DOHH2 (cell line): ENCODE measurements around the gene SLC44A1.
A peak's percentile ranks its signal among the peaks of the same experiment; 100 is the strongest.

Experiments used
- H3F3A ChIP-seq: fragments of 200-600 bp; sonication (generic), shearing (Covaris generic); 2 replicates; pipeline ENCODE4 v1.6.0; 2016; ENCODE audit warnings: antibody characterized with exemption, mild to moderate bottlenecking; ENCODE audit not compliant: control insufficient read depth, insufficient read depth
- H3K27ac ChIP-seq: fragments of 200-600 bp; sonication (generic); 2 replicates; pipeline ENCODE4 v1.5.1; 2014; ENCODE audit warnings: low read depth, mild to moderate bottlenecking, low read length, moderate library complexity
- H3K27me3 ChIP-seq: fragments of 200-600 bp; sonication (generic); 2 replicates; pipeline ENCODE4 v1.6.1; 2014; ENCODE audit warnings: mild to moderate bottlenecking, low read length, mixed read lengths; ENCODE audit not compliant: control insufficient read depth
- H3K36me3 ChIP-seq: fragments of 200-600 bp; sonication (generic); 2 replicates; pipeline ENCODE4 v1.6.1; 2014; ENCODE audit warnings: mild to moderate bottlenecking, low read length, moderate library complexity, mixed read lengths; ENCODE audit not compliant: control insufficient read depth
- H3K4me1 ChIP-seq: fragments of 200-600 bp; sonication (generic); 2 replicates; pipeline ENCODE4 v1.6.1; 2014; ENCODE audit warnings: mild to moderate bottlenecking, low read length, mixed read lengths; ENCODE audit not compliant: control insufficient read depth
- H3K4me2 ChIP-seq: fragments of 200-600 bp; sonication (generic); 2 replicates; pipeline ENCODE4 v1.6.0; 2014; ENCODE audit warnings: mild to moderate bottlenecking, low read length, moderate library complexity
- H3K4me3 ChIP-seq: fragments of 200-600 bp; sonication (generic); 2 replicates; pipeline ENCODE4 v1.5.1; 2014; ENCODE audit warnings: mild to moderate bottlenecking, low read length, mixed read lengths
- H3K79me2 ChIP-seq: fragments of 200-600 bp; sonication (generic); 2 replicates; pipeline ENCODE4 v1.6.1; 2014; ENCODE audit warnings: mild to moderate bottlenecking, low read length, mixed read lengths; ENCODE audit not compliant: control insufficient read depth
- H3K9me2 ChIP-seq: fragments of 200-600 bp; sonication (generic); replicated peaks from 2 replicates; pipeline ENCODE4 v1.6.1; 2014; ENCODE audit warnings: mild to moderate bottlenecking, low read length, mixed read lengths; ENCODE audit not compliant: control insufficient read depth
- H3K9me3 ChIP-seq: fragments of 200-600 bp; sonication (generic); 2 replicates; pipeline ENCODE4 v1.6.1; 2014; ENCODE audit warnings: antibody characterized with exemption, low read length, mixed read lengths; ENCODE audit not compliant: control insufficient read depth, insufficient read depth
- H4K20me1 ChIP-seq: fragments of 200-600 bp; sonication (generic); 2 replicates; pipeline ENCODE4 v1.6.0; 2014; ENCODE audit warnings: low read depth, mild to moderate bottlenecking, antibody characterized with exemption, low read length, moderate library complexity; ENCODE audit not compliant: control insufficient read depth, insufficient read depth
- CTCF ChIP-seq: fragments of 200-600 bp; sonication (generic); IDR thresholded peaks from one replicate; pipeline ENCODE4 v1.5.1; 2014; ENCODE audit warnings: antibody characterized with exemption, mild to moderate bottlenecking, low read depth, low read length; ENCODE audit not compliant: poor library complexity, severe bottlenecking
- EZH2phosphoT487 ChIP-seq: fragments of 200-600 bp; sonication (generic); IDR thresholded peaks from 2 replicates; pipeline ENCODE4 v1.6.1; 2017; ENCODE audit warnings: borderline replicate concordance, mild to moderate bottlenecking, antibody characterized with exemption, low read length, moderate library complexity, mixed read lengths

Gene SLC44A1

GRCh38 chr9:105244003-105244733, at the start of gene SLC44A1:
Gene SLC44A1, plus strand, starts transcription at chr9:105244651. Its CDS starts 218 bp downstream, at chr9:105244869.
- Histone ChIP-seq H3K4me3 (peak within 1 kb of the TSS; percentile 83), H3K4me1 (peaks cover 36% of the 10 kb centered on the region), H3K27ac (peak within 1 kb of the TSS; percentile 20), H3K9me3 (no peaks in the 10 kb centered on the region), H3K79me2 (peaks cover 43% of the 10 kb centered on the region), H3K9me2 (no peaks in the 10 kb centered on the region), H3K27me3 (peaks cover 33% of the 10 kb centered on the region), H3K36me3 (no peaks in the 10 kb centered on the region), H3K4me2 (peak within 1 kb of the TSS; percentile 83), H3F3A (peaks cover 20% of the 10 kb centered on the region), H4K20me1 (peaks cover 6% of the 10 kb centered on the region; the same call in 1 of the 2 replicates)
- TF ChIP-seq EZH2phosphoT487 (no peak), CTCF (peak; percentile 8)

GRCh38 chr9:105195259-105195658, 49.2 kb upstream of the SLC44A1 start:
- Histone ChIP-seq H3K9me3 (no peaks in the 10 kb centered on the region), H3F3A (no peaks in the 10 kb centered on the region), H3K9me2 (no peaks in the 10 kb centered on the region), H4K20me1 (no peaks in the 10 kb centered on the region), H3K79me2 (no peaks in the 10 kb centered on the region), H3K27ac (no peak overlapping the region), H3K4me3 (no peak overlapping the region), H3K27me3 (0 out of 2 replicates have a peak, but pooled peaks cover 8% of the 10 kb centered on the region), H3K36me3 (no peaks in the 10 kb centered on the region), H3K4me2 (no peak overlapping the region), H3K4me1 (no peaks in the 10 kb centered on the region)
- no peak for TF ChIP-seq CTCF
- TF ChIP-seq EZH2phosphoT487, result no peak

GRCh38 chr9:105198023-105198422, 46.4 kb upstream of the SLC44A1 start:
- H3K79me2 ChIP-seq, result no peaks in the 10 kb centered on the region
- H3K4me1 ChIP-seq, result no peaks in the 10 kb centered on the region
- no peaks in the 10 kb centered on the region for H3F3A ChIP-seq
- no peaks in the 10 kb centered on the region for H3K36me3 ChIP-seq
- H3K27ac ChIP-seq, result no peak overlapping the region
- H4K20me1 ChIP-seq, result no peaks in the 10 kb centered on the region
- H3K4me3 ChIP-seq, result no peak overlapping the region
- H3K27me3 ChIP-seq, result 0 out of 2 replicates have a peak, but pooled peaks cover 8% of the 10 kb centered on the region
- no peaks in the 10 kb centered on the region for H3K9me2 ChIP-seq
- H3K4me2 ChIP-seq, result no peak overlapping the region
- TF ChIP-seq CTCF (no peak), EZH2phosphoT487 (no peak)
- no peaks in the 10 kb centered on the region for H3K9me3 ChIP-seq
